ENCODE data around the gene LSS.

LSS gene

GRCh38 chr21:46218906-46219590 lies 9.5 kb downstream of the LSS start:
- DNase-seq (ENCODE audit: low spot score) = no peak

GRCh38 chr21:46217511-46218196 lies 10.9 kb downstream of the LSS start:
- no peak for DNase-seq (ENCODE audit: low spot score)

GRCh38 chr21:46216132-46216747 lies 12.3 kb downstream of the LSS start:
- no peak for DNase-seq (ENCODE audit: low spot score)

- DNase-seq (ENCODE audit: low spot score) = no peak
Observed at GRCh38 chr21:46215436-46216131, 13.0 kb downstream of the LSS start.

- no peak for DNase-seq (ENCODE audit: low spot score)
Observed at GRCh38 chr21:46214478-46215340, 13.9 kb downstream of the LSS start.

- DNase-seq (ENCODE audit: low spot score) = no peak
Observed at GRCh38 chr21:46213620-46214286, 14.8 kb downstream of the LSS start.

GRCh38 chr21:46212721-46213484 lies 15.7 kb downstream of the LSS start:
- no peak for DNase-seq (ENCODE audit: low spot score)

GRCh38 chr21:46211786-46212720 lies 16.5 kb downstream of the LSS start:
- no peak for DNase-seq (ENCODE audit: low spot score)

GRCh38 chr21:46211376-46211775 lies 17.2 kb downstream of the LSS start:
- no peak for DNase-seq (ENCODE audit: low spot score)

- DNase-seq (ENCODE audit: low spot score) = no peak
Observed at GRCh38 chr21:46210378-46211136, 18.0 kb downstream of the LSS start.

- DNase-seq (ENCODE audit: low spot score) = no peak
Observed at GRCh38 chr21:46208761-46209721, 19.5 kb downstream of the LSS start.

GRCh38 chr21:46207920-46208591 lies 20.5 kb downstream of the LSS start:
- no peak for DNase-seq (ENCODE audit: low spot score)

- no peak for DNase-seq (ENCODE audit: low spot score)
Observed at GRCh38 chr21:46207006-46207919, 21.3 kb downstream of the LSS start.

GRCh38 chr21:46206163-46207005 lies 22.2 kb downstream of the LSS start:
- DNase-seq (ENCODE audit: low spot score) = no peak

GRCh38 chr21:46205766-46206162 lies 22.8 kb downstream of the LSS start:
- DNase-seq (ENCODE audit: low spot score) = no peak
